ENCODE data around the gene NOX5. TPM values are rescaled to one million over a fixed set of nuclear protein-coding genes. Genes with fewer than 3 reads are reported as not detected.

NOX5 gene
- total and polyA plus RNA-seq, 4 donors = 0.18 to 0.23 (median 0.19) TPM; not detected in 1

DNA sequence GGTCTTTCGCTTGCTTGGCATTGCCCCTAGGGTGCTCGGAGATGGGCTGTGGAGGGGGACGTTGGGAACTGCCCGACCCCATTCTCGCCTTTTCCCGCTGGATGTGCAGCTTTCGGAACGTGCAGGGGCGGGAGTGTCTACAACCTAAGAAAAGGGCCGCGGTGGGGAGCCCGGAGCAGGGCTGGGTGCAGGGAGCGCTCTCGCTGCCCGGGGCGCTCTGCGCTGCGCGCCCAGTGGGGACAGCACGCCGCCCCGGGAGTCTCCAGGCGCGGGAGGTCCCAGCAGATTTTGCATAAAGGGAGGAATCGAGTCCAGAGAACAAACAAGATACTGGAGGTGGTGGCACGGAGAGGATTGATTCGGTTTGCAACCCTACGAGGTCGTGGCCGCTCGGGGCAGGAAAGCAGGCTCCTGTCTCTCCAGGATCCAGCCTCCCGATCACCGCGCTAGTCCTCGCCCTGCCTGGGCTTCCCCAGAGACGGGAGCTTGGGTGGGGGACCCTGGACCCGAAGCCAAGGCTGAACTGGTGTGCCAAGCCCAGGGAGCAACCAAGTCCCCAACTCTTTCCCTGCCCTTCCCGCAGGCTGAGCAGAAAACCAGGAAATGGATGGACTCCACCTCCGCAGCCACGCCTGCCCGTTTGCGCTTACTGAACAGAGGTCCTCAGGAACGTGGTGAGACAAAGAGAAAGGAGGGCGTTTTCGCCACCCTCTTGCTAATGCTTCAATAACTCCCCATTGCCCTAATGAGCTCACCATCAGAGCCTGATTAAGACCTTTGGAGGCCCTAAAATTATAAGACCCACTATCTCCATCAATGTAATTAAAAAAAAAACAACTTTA, 59.7 kb downstream of the NOX5 start:
- intact Hi-C loops (cut with DNase I) = loop anchor here in 1 of 2 donors (10.0 kb wide), 1 partner anchor 91 kb away; the partner anchor contains the start of gene GLCE
- WGBS, 2 donors = 1% methylated on average over 45 of the region's 45 CpGs
- Histone ChIP-seq H3K4me1 (ENCODE audit: control insufficient read depth in 1 of 2, insufficient read depth in 2 of 2, low read length in 2 of 2) (no peaks in the 10 kb centered on the region), H3K9me3 (ENCODE audit: control insufficient read depth, low read length) (peaks cover 2% of the 10 kb centered on the region), H3K4me3 (ENCODE audit: low read length in 2 of 2) (peak overlapping the region; percentile 31 to 45), H3K36me3 (ENCODE audit: control insufficient read depth in 1 of 2, insufficient read depth in 2 of 2, low read length in 1 of 2) (no peaks in the 10 kb centered on the region), H3K27ac (ENCODE audit: low read depth in 1 of 2, low read length in 2 of 2) (no peak overlapping the region), H3K27me3 (ENCODE audit: control insufficient read depth in 1 of 2, insufficient read depth in 2 of 2, low read length in 1 of 2) (no peaks in the 10 kb centered on the region)
- peak; percentile 82 for ATAC-seq (ENCODE audit: low FRiP score)
- DNase-seq = peak; percentile 61 to 79

DNA sequence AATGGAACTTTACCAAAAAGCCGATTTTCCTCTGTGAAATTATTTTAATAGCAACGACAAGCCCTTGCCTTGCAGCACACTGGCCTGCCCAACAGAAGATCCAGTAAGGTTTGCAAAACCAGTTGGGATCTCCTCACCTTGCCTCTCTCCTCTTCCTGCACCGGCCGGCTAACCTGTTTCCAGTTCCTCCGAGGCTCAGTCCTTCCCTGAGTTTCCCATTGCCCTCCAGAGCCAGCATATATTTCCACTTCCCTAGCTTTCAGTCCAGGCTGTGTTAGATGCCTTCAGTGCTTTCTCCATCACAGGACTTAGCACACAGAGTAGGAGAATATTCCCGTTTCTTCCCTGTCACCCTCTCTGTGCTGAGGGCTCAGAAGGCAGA, 60.3 kb downstream of the NOX5 start:
- Histone ChIP-seq H3K36me3 (ENCODE audit: control insufficient read depth in 1 of 2, insufficient read depth in 2 of 2, low read length in 1 of 2) (no peaks in the 10 kb centered on the region), H3K9me3 (ENCODE audit: control insufficient read depth, low read length) (peaks cover 2% of the 10 kb centered on the region), H3K4me1 (ENCODE audit: control insufficient read depth in 1 of 2, insufficient read depth in 2 of 2, low read length in 2 of 2) (no peaks in the 10 kb centered on the region), H3K27me3 (ENCODE audit: control insufficient read depth in 1 of 2, insufficient read depth in 2 of 2, low read length in 1 of 2) (no peaks in the 10 kb centered on the region), H3K27ac (ENCODE audit: low read depth in 1 of 2, low read length in 2 of 2) (no peak overlapping the region), H3K4me3 (ENCODE audit: low read length in 2 of 2) (no peak overlapping the region)
- WGBS, 2 donors = 27 to 31% methylated on average over 6 of the region's 6 CpGs
- no peak for DNase-seq
- intact Hi-C loops (cut with DNase I) = loop anchor here in 1 of 2 donors (10.0 kb wide), 1 partner anchor 90 kb away; the partner anchor contains the start of gene GLCE
- ATAC-seq (ENCODE audit: low FRiP score) = no peak

DNA sequence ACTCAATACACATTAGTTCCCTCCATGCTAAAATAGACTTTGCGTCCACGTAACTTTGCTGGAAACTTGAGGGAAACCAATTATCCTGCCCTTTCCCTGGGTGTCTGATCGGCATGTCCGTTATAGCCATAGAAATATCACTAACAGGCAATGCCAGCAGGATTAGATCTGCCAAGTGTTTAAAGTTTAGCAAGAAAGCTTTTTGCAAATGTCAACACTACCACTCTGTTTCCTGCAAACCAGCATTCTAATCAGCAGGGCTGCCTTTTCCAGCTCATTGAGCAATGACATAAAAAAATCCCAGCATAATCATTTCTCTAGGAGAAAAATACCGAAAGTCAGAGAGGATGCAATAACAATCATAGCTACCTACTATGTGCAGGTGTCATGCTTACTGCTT, 60.9 kb downstream of the NOX5 start:
- no peak for ATAC-seq (ENCODE audit: low FRiP score)
- peaks cover 2% of the 10 kb centered on the region for H3K9me3 ChIP-seq (ENCODE audit: control insufficient read depth, low read length)
- no peak overlapping the region for H3K27ac ChIP-seq (ENCODE audit: low read depth in 1 of 2, low read length in 2 of 2)
- H3K36me3 ChIP-seq (ENCODE audit: control insufficient read depth in 1 of 2, insufficient read depth in 2 of 2, low read length in 1 of 2) = no peaks in the 10 kb centered on the region
- no peaks in the 10 kb centered on the region for H3K27me3 ChIP-seq (ENCODE audit: control insufficient read depth in 1 of 2, insufficient read depth in 2 of 2, low read length in 1 of 2)
- H3K4me3 ChIP-seq (ENCODE audit: low read length in 2 of 2) = no peak overlapping the region
- H3K4me1 ChIP-seq (ENCODE audit: control insufficient read depth in 1 of 2, insufficient read depth in 2 of 2, low read length in 2 of 2) = no peaks in the 10 kb centered on the region
- intact Hi-C loops (cut with DNase I) = loop anchor here in 1 of 2 donors (10.0 kb wide), 1 partner anchor 89 kb away; the partner anchor contains the start of gene GLCE
- DNase-seq = no peak
- WGBS, 2 donors = 59 to 76% methylated on average over 5 of the region's 5 CpGs

- Histone ChIP-seq H3K9me3 (ENCODE audit: control insufficient read depth, low read length) (peaks cover 2% of the 10 kb centered on the region), H3K4me1 (ENCODE audit: control insufficient read depth in 1 of 2, insufficient read depth in 2 of 2, low read length in 2 of 2) (no peaks in the 10 kb centered on the region), H3K27ac (ENCODE audit: low read depth in 1 of 2, low read length in 2 of 2) (no peak overlapping the region), H3K27me3 (ENCODE audit: control insufficient read depth in 1 of 2, insufficient read depth in 2 of 2, low read length in 1 of 2) (no peaks in the 10 kb centered on the region), H3K36me3 (ENCODE audit: control insufficient read depth in 1 of 2, insufficient read depth in 2 of 2, low read length in 1 of 2) (no peaks in the 10 kb centered on the region), H3K4me3 (ENCODE audit: low read length in 2 of 2) (no peak overlapping the region)
- 97 to 100% methylated on average over 1 of the region's 1 CpG for WGBS, 2 donors
- no peak for DNase-seq
- ATAC-seq (ENCODE audit: low FRiP score) = no peak
- intact Hi-C loops (cut with DNase I) = loop anchor here in 1 of 2 donors (10.0 kb wide), 1 partner anchor 88 kb away; the partner anchor contains the start of gene GLCE
Observed at GRCh38 chr15:69076756-69077155, 62.3 kb downstream of the NOX5 start.

GRCh38 chr15:69078638-69079037, 64.1 kb downstream of the NOX5 start:
- intact Hi-C loops (cut with DNase I) = loop anchor here in 1 of 2 donors (10.0 kb wide), 1 partner anchor 86 kb away; the partner anchor contains the start of gene GLCE
- 95 to 96% methylated on average over 8 of the region's 8 CpGs for WGBS, 2 donors
- ATAC-seq (ENCODE audit: low FRiP score) = no peak

GRCh38 chr15:69080295-69081248, 66.1 kb downstream of the NOX5 start:
- DNase-seq (no peak), ATAC-seq (ENCODE audit: low FRiP score) (no peak)
- no peaks in the 10 kb centered on the region for H3K27me3 ChIP-seq (ENCODE audit: control insufficient read depth in 1 of 2, insufficient read depth in 2 of 2, low read length in 1 of 2)
- no peaks in the 10 kb centered on the region for H3K36me3 ChIP-seq (ENCODE audit: control insufficient read depth in 1 of 2, insufficient read depth in 2 of 2, low read length in 1 of 2)
- no peaks in the 10 kb centered on the region for H3K4me1 ChIP-seq (ENCODE audit: control insufficient read depth in 1 of 2, insufficient read depth in 2 of 2, low read length in 2 of 2)
- H3K27ac ChIP-seq (ENCODE audit: low read depth in 1 of 2, low read length in 2 of 2) = no peak overlapping the region
- H3K9me3 ChIP-seq (ENCODE audit: control insufficient read depth, low read length) = no peaks in the 10 kb centered on the region
- no peak overlapping the region for H3K4me3 ChIP-seq (ENCODE audit: low read length in 2 of 2)
- intact Hi-C loops (cut with DNase I) = loop anchor here in 1 of 2 donors (5.0 kb wide), 1 partner anchor 43 kb away; no protein-coding TSS in a partner anchor
- WGBS, 2 donors = 65% methylated on average over 8 of the region's 8 CpGs

More at GRCh38 chr15:69078638-69079037, 64.1 kb downstream of the NOX5 start:
- no peaks in the 10 kb centered on the region for H3K27me3 ChIP-seq (ENCODE audit: control insufficient read depth in 1 of 2, insufficient read depth in 2 of 2, low read length in 1 of 2)
- no peaks in the 10 kb centered on the region for H3K4me1 ChIP-seq (ENCODE audit: control insufficient read depth in 1 of 2, insufficient read depth in 2 of 2, low read length in 2 of 2)
- H3K9me3 ChIP-seq (ENCODE audit: control insufficient read depth, low read length) = no peaks in the 10 kb centered on the region
- H3K4me3 ChIP-seq (ENCODE audit: low read length in 2 of 2) = no peak overlapping the region
- no peaks in the 10 kb centered on the region for H3K36me3 ChIP-seq (ENCODE audit: control insufficient read depth in 1 of 2, insufficient read depth in 2 of 2, low read length in 1 of 2)
- H3K27ac ChIP-seq (ENCODE audit: low read depth in 1 of 2, low read length in 2 of 2) = no peak overlapping the region
- no peak for DNase-seq

DNA sequence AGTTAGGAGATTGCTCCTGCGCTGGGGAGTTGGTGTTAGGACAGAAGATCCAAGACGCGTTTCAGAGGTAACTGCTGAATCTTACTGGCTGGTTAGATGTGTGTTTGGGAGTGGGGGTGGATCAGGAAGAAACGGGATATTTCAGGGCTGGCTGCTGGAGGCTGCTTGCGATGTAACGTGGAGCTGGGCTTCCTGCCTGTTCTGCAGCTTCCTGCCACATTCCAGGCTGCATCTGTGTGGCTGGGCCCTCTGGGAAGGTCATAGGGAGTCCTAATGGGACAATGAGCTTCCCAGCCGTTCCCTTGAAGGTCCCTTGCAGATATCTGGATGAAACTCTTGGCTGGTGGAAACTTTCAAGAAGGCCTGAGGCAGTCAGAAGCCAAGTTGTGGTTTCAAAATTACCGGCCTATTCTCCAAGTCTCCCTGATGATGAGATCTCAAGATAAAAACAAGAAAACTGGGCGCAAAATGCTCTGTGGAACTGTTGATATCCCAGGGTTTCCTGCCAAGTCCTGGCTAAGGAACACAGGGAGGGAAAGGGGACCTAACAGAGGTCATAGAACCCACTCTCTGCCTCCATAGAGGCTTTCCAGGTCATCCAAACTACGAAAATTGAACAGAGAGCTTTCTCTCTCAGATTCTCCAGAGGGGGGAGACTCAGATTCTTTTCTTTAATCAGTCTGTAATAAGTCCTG, 67.0 kb downstream of the NOX5 start:
- no peaks in the 10 kb centered on the region for H3K27me3 ChIP-seq (ENCODE audit: control insufficient read depth in 1 of 2, insufficient read depth in 2 of 2, low read length in 1 of 2)
- 29 to 33% methylated on average over 10 of the region's 10 CpGs for WGBS, 2 donors
- no peaks in the 10 kb centered on the region for H3K36me3 ChIP-seq (ENCODE audit: control insufficient read depth in 1 of 2, insufficient read depth in 2 of 2, low read length in 1 of 2)
- no peaks in the 10 kb centered on the region for H3K9me3 ChIP-seq (ENCODE audit: control insufficient read depth, low read length)
- ATAC-seq (ENCODE audit: low FRiP score) (peak; percentile 79), DNase-seq (peak in 1 of 2 donors; percentile 73)
- intact Hi-C loops (cut with DNase I) = loop anchor here in 1 of 2 donors (5.0 kb wide), 1 partner anchor 44 kb away; no protein-coding TSS in a partner anchor
- peak overlapping the region in 1 of 2 donors; percentile 27 for H3K27ac ChIP-seq (ENCODE audit: low read depth in 1 of 2, low read length in 2 of 2)
- no peak overlapping the region for H3K4me3 ChIP-seq (ENCODE audit: low read length in 2 of 2)
- H3K4me1 ChIP-seq (ENCODE audit: control insufficient read depth in 1 of 2, insufficient read depth in 2 of 2, low read length in 2 of 2) = no peaks in the 10 kb centered on the region

- no peak for DNase-seq
- no peak overlapping the region for H3K4me3 ChIP-seq (ENCODE audit: low read length in 2 of 2)
- 20 to 28% methylated on average over 3 of the region's 3 CpGs for WGBS, 2 donors
- no peak overlapping the region for H3K27ac ChIP-seq (ENCODE audit: low read depth in 1 of 2, low read length in 2 of 2)
- intact Hi-C loops (cut with DNase I) = loop anchor here in 1 of 2 donors (5.0 kb wide), 1 partner anchor 45 kb away; no protein-coding TSS in a partner anchor
- peak; percentile 85 for ATAC-seq (ENCODE audit: low FRiP score)
- H3K36me3 ChIP-seq (ENCODE audit: control insufficient read depth in 1 of 2, insufficient read depth in 2 of 2, low read length in 1 of 2) = no peaks in the 10 kb centered on the region
- no peaks in the 10 kb centered on the region for H3K27me3 ChIP-seq (ENCODE audit: control insufficient read depth in 1 of 2, insufficient read depth in 2 of 2, low read length in 1 of 2)
- no peaks in the 10 kb centered on the region for H3K9me3 ChIP-seq (ENCODE audit: control insufficient read depth, low read length)
- H3K4me1 ChIP-seq (ENCODE audit: control insufficient read depth in 1 of 2, insufficient read depth in 2 of 2, low read length in 2 of 2) = no peaks in the 10 kb centered on the region
Observed at GRCh38 chr15:69082021-69082502, 67.6 kb downstream of the NOX5 start.

All from aorta (tissue), 5 donors.